Measurements from ENCODE around the gene RMDN2. TPM values are rescaled to one million over a fixed set of nuclear protein-coding genes. Genes with fewer than 3 reads are reported as not detected.

RMDN2 gene
- total RNA-seq, 1 donor, result 11.9 TPM

GRCh38 chr2:37975808-37976207 is 50.7 kb downstream of the RMDN2 start:
- H3K27me3 ChIP-seq (ENCODE audit: insufficient read depth, low read length), result no peaks in the 10 kb centered on the region
- peaks cover 3% of the 10 kb centered on the region for H4K20me1 ChIP-seq (ENCODE audit: insufficient read depth, low read length)
- H2AFZ ChIP-seq (ENCODE audit: low read length), result no peak overlapping the region
- TF ChIP-seq CTCF (IDR thresholded peaks at IDR 0.05; ENCODE audit: extremely low read depth, low read depth, low read length), result no peak
- no peak overlapping the region for H3K4me2 ChIP-seq (ENCODE audit: insufficient read depth, low read length)
- H3K79me2 ChIP-seq (ENCODE audit: insufficient read depth, low read length), result no peaks in the 10 kb centered on the region
- H3K9me3 ChIP-seq (ENCODE audit: low read depth, low read length), result no peaks in the 10 kb centered on the region
- no peak overlapping the region for H3K4me3 ChIP-seq (ENCODE audit: insufficient read depth, low read length)
- no peaks in the 10 kb centered on the region for H3K36me3 ChIP-seq (ENCODE audit: insufficient read depth, low read length)
- DNase-seq (ENCODE audit: insufficient read length, low spot score, missing footprints), result no peak
- no peaks in the 10 kb centered on the region for H3K4me1 ChIP-seq (ENCODE audit: insufficient read depth, low read length)
- H3K27ac ChIP-seq (ENCODE audit: low read depth, low read length), result no peak overlapping the region

GRCh38 chr2:37976411-37976810 is 51.3 kb downstream of the RMDN2 start:
- H3K4me2 ChIP-seq (ENCODE audit: insufficient read depth, low read length), result no peak overlapping the region
- H3K4me1 ChIP-seq (ENCODE audit: insufficient read depth, low read length), result no peaks in the 10 kb centered on the region
- no peak overlapping the region for H2AFZ ChIP-seq (ENCODE audit: low read length)
- peaks cover 3% of the 10 kb centered on the region for H4K20me1 ChIP-seq (ENCODE audit: insufficient read depth, low read length)
- no peaks in the 10 kb centered on the region for H3K36me3 ChIP-seq (ENCODE audit: insufficient read depth, low read length)
- H3K9me3 ChIP-seq (ENCODE audit: low read depth, low read length), result no peaks in the 10 kb centered on the region
- no peak overlapping the region for H3K27ac ChIP-seq (ENCODE audit: low read depth, low read length)
- H3K27me3 ChIP-seq (ENCODE audit: insufficient read depth, low read length), result no peaks in the 10 kb centered on the region
- DNase-seq (ENCODE audit: insufficient read length, low spot score, missing footprints), result no peak
- no peak for TF ChIP-seq CTCF (IDR thresholded peaks at IDR 0.05; ENCODE audit: extremely low read depth, low read depth, low read length)
- no peak overlapping the region for H3K4me3 ChIP-seq (ENCODE audit: insufficient read depth, low read length)
- no peaks in the 10 kb centered on the region for H3K79me2 ChIP-seq (ENCODE audit: insufficient read depth, low read length)

GRCh38 chr2:37982147-37982582 is 57.1 kb downstream of the RMDN2 start:
- Histone ChIP-seq H3K4me1 (ENCODE audit: insufficient read depth, low read length) (peaks cover 10% of the 10 kb centered on the region), H3K4me3 (ENCODE audit: insufficient read depth, low read length) (peak overlapping the region; percentile 34), H3K36me3 (ENCODE audit: insufficient read depth, low read length) (no peaks in the 10 kb centered on the region), H3K27ac (ENCODE audit: low read depth, low read length) (no peak overlapping the region), H3K79me2 (ENCODE audit: insufficient read depth, low read length) (no peaks in the 10 kb centered on the region), H3K4me2 (ENCODE audit: insufficient read depth, low read length) (peak overlapping the region; percentile 67), H3K9me3 (ENCODE audit: low read depth, low read length) (no peaks in the 10 kb centered on the region), H4K20me1 (ENCODE audit: insufficient read depth, low read length) (no peaks in the 10 kb centered on the region), H3K27me3 (ENCODE audit: insufficient read depth, low read length) (no peaks in the 10 kb centered on the region), H2AFZ (ENCODE audit: low read length) (no peak overlapping the region)
- peak; percentile 54 for DNase-seq (ENCODE audit: insufficient read length, low spot score, missing footprints)
- TF ChIP-seq CTCF (IDR thresholded peaks at IDR 0.05; ENCODE audit: extremely low read depth, low read depth, low read length), result peak; percentile 93

GRCh38 chr2:37982847-37983246 is 57.8 kb downstream of the RMDN2 start:
- TF ChIP-seq CTCF (IDR thresholded peaks at IDR 0.05; ENCODE audit: extremely low read depth, low read depth, low read length), result no peak
- Histone ChIP-seq H4K20me1 (ENCODE audit: insufficient read depth, low read length) (no peaks in the 10 kb centered on the region), H3K4me1 (ENCODE audit: insufficient read depth, low read length) (peaks cover 10% of the 10 kb centered on the region), H3K79me2 (ENCODE audit: insufficient read depth, low read length) (no peaks in the 10 kb centered on the region), H3K27me3 (ENCODE audit: insufficient read depth, low read length) (no peaks in the 10 kb centered on the region), H3K9me3 (ENCODE audit: low read depth, low read length) (no peaks in the 10 kb centered on the region), H3K27ac (ENCODE audit: low read depth, low read length) (no peak overlapping the region), H3K4me3 (ENCODE audit: insufficient read depth, low read length) (no peak overlapping the region), H2AFZ (ENCODE audit: low read length) (no peak overlapping the region), H3K36me3 (ENCODE audit: insufficient read depth, low read length) (no peaks in the 10 kb centered on the region), H3K4me2 (ENCODE audit: insufficient read depth, low read length) (no peak overlapping the region)
- no peak for DNase-seq (ENCODE audit: insufficient read length, low spot score, missing footprints)
